Hepatocyte (in vitro differentiated cells): ENCODE measurements around the gene STRBP. TPM values are rescaled to one million over a fixed set of nuclear protein-coding genes. Genes with fewer than 3 reads are reported as not detected.

Source experiments
- DNase-seq: peaks from one replicate; pipeline ENCODE4 v3.0.0-alpha.2; 2016; ENCODE audit warnings: low spot score
- H2AFZ ChIP-seq: fragments of 200-600 bp; sonication (generic); 2 replicates; pipeline ENCODE4 v1.6.0; 2016; ENCODE audit warnings: antibody characterized with exemption, mild to moderate bottlenecking
- H3K27ac ChIP-seq: fragments of 200-600 bp; sonication (generic); 2 replicates; pipeline ENCODE4 v1.5.1; 2016; ENCODE audit warnings: mild to moderate bottlenecking
- H3K27me3 ChIP-seq: fragments of 200-600 bp; sonication (generic); 2 replicates; pipeline ENCODE4 v1.6.1; 2016
- H3K36me3 ChIP-seq: fragments of 200-600 bp; sonication (generic); replicated peaks from 2 replicates; pipeline ENCODE4 v1.5.1; 2016; ENCODE audit warnings: low read depth; ENCODE audit not compliant: insufficient read depth
- H3K4me1 ChIP-seq: fragments of 200-600 bp; sonication (generic); 2 replicates; pipeline ENCODE4 v1.5.1; 2016; ENCODE audit warnings: mild to moderate bottlenecking, moderate library complexity; ENCODE audit not compliant: insufficient read depth
- H3K4me2 ChIP-seq: fragments of 200-600 bp; sonication (generic); 2 replicates; pipeline ENCODE4 v1.6.0; 2016
- H3K4me3 ChIP-seq: fragments of 200-600 bp; sonication (generic); 2 replicates; pipeline ENCODE4 v1.5.1; 2016; ENCODE audit warnings: mild to moderate bottlenecking
- H3K79me2 ChIP-seq: fragments of 200-600 bp; sonication (generic); 2 replicates; pipeline ENCODE4 v1.6.0; 2017; ENCODE audit warnings: mild to moderate bottlenecking
- H3K9me2 ChIP-seq: fragments of 200-600 bp; sonication (generic); replicated peaks from 2 replicates; pipeline ENCODE4 v1.6.0; 2017; ENCODE audit warnings: mild to moderate bottlenecking; ENCODE audit not compliant: insufficient read depth
- H3K9me3 ChIP-seq: fragments of 200-600 bp; sonication (generic); 2 replicates; pipeline ENCODE4 v1.5.1; 2016; ENCODE audit warnings: low read depth, mild to moderate bottlenecking
- H4K20me1 ChIP-seq: fragments of 200-600 bp; sonication (generic); 2 replicates; pipeline ENCODE4 v1.6.0; 2016; ENCODE audit warnings: mild to moderate bottlenecking; ENCODE audit not compliant: insufficient read depth, poor library complexity, severe bottlenecking
- CTCF ChIP-seq: fragments of 200-600 bp; sonication (generic); IDR thresholded peaks from 2 replicates; pipeline ENCODE4 v1.5.1; 2016; ENCODE audit warnings: antibody characterized with exemption, mild to moderate bottlenecking; ENCODE audit not compliant: poor library complexity
- EZH2 ChIP-seq: fragments of 200-600 bp; sonication (generic); IDR thresholded peaks from 2 replicates; pipeline ENCODE4 v1.6.1; 2016; ENCODE audit warnings: antibody characterized with exemption, mild to moderate bottlenecking, borderline replicate concordance
- EZH2phosphoT487 ChIP-seq: fragments of 200-600 bp; sonication (generic); IDR thresholded peaks from one replicate; pipeline ENCODE4 v1.6.1; 2018; ENCODE audit warnings: antibody characterized with exemption, mild to moderate bottlenecking, low read depth, moderate library complexity; ENCODE audit not compliant: unreplicated experiment, severe bottlenecking
- WGBS: methylation state at CpG from one replicate; pipeline ENCODE4 v1.1.6; 2016; ENCODE audit warnings: low lambda C conversion rate; ENCODE audit errors: missing lambda C conversion rate; 5-methylcytosine and 5-hydroxymethylcytosine counted together
- polyA plus RNA-seq: library from polyadenylated mRNA; unstranded; fragments of >200 nt; fragmentation: Nextera tagmentation; extraction: Ambion mirVana; gene quantifications from 2 replicates; pipeline ENCODE4 v1.2.1, GENCODE V29; 2016
- total RNA-seq: library from RNA; depleted of rRNA; stranded (reverse); fragments of >200 nt; gene quantifications from 2 replicates; pipeline ENCODE4 v1.2.3, GENCODE V29; 2014

The STRBP gene
- total and polyA plus RNA-seq, 2 experiments from 2014 or later, result 26.8 to 27.7 TPM

DNA sequence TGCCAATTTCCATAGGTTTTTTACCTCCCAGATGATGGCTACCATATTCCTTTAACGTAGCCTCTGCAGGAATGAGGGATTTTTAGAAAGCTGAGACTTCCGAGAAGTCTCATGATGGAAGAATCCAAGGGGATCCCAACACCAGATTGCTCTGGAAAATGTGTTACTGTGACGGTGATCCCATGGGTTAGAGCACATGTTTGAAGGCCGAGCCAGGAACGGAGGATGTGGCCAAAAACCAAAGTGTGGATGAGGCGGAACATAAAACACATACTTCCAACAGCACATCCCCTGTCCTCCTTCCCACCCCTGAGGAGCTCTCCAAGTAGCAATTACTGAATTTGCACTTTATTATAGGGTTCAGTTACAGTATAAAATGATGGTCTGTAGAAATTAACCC is 152.3 kb downstream of the STRBP start:
- Histone ChIP-seq H3K9me2 (no peaks in the 10 kb centered on the region), H3K9me3 (no peaks in the 10 kb centered on the region), H3K27ac (no peak overlapping the region), H3K27me3 (no peaks in the 10 kb centered on the region), H4K20me1 (no peaks in the 10 kb centered on the region), H3K4me1 (no peaks in the 10 kb centered on the region), H3K4me2 (no peak overlapping the region), H3K4me3 (no peak overlapping the region), H2AFZ (no peak overlapping the region), H3K36me3 (no peaks in the 10 kb centered on the region), H3K79me2 (no peaks in the 10 kb centered on the region)
- no peak for TF ChIP-seq CTCF
- TF ChIP-seq EZH2phosphoT487, result no peak
- TF ChIP-seq EZH2, result no peak
- 93% methylated on average over 6 of the region's 6 CpGs for WGBS
- no peak for DNase-seq

DNA sequence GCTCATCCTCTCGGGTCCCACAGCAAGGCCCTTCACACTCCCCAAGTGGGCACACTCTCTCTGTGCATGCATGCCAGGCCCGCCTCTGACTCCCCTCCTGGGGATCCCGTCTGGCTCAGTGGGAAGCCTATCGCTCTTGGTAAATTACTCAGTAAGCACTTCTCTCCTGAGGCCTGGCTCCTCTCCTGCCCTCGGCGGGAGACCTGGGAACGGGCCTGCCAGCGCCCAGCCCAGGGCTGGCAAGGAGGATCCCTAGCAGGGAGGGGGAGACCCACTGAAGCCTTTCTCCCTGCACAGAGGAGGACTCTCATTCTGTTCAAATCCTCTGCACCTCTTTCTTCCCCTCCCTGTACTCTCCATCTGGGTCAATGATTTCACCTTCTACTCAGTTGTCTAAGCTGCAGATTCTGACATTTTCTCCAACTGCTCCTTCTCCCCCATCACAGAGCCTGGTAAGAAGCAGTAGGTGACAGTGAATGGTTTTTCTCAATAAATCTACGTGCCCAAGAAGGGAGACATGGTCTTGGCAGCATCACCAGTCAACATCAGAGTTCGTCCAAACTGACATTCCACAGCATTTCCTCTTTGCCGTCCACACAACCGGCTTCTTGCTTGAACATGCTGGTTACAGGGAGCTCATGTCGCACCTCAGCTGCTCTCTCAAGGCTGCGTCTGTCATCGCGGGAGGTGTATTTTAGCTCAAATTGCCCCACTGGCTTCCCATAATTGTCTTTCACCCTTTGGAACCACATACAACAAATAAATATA is 153.1 kb downstream of the STRBP start:
- no peak overlapping the region for H3K4me2 ChIP-seq
- DNase-seq, result no peak
- H3K4me1 ChIP-seq, result no peaks in the 10 kb centered on the region
- no peaks in the 10 kb centered on the region for H3K9me2 ChIP-seq
- H3K27ac ChIP-seq, result no peak overlapping the region
- H4K20me1 ChIP-seq, result no peaks in the 10 kb centered on the region
- H3K79me2 ChIP-seq, result no peaks in the 10 kb centered on the region
- TF ChIP-seq EZH2 (no peak), CTCF (no peak), EZH2phosphoT487 (no peak)
- H3K9me3 ChIP-seq, result no peaks in the 10 kb centered on the region
- no peak overlapping the region for H3K4me3 ChIP-seq
- no peaks in the 10 kb centered on the region for H3K27me3 ChIP-seq
- no peaks in the 10 kb centered on the region for H3K36me3 ChIP-seq
- no peak overlapping the region for H2AFZ ChIP-seq
- WGBS, result 97% methylated on average over 16 of the region's 16 CpGs

DNA sequence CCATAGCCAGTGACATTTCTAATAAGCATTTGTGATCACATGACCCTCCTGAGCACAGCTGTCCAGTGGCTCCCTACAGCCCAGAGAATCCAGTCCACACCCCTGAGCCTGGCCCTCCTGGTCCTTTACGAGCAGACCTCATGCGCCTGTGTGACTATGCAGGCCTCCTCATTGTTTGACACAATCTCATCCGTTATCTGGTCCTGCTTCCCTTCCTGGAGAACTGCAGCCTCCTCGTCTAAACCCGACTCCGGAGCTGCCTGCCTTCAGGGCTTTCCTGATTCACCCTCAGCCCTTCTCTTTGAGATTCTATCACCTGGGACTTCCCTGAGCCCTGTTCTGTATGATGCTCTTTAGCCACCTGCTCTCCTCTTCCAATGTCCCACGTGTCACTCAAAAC is 155.2 kb downstream of the STRBP start:
- Histone ChIP-seq H3K79me2 (no peaks in the 10 kb centered on the region), H4K20me1 (no peaks in the 10 kb centered on the region), H3K4me3 (no peak overlapping the region), H3K4me2 (no peak overlapping the region), H3K27me3 (no peaks in the 10 kb centered on the region), H3K9me2 (no peaks in the 10 kb centered on the region), H2AFZ (no peak overlapping the region), H3K36me3 (no peaks in the 10 kb centered on the region), H3K9me3 (no peaks in the 10 kb centered on the region), H3K4me1 (peaks cover 10% of the 10 kb centered on the region), H3K27ac (no peak overlapping the region)
- DNase-seq, result no peak
- TF ChIP-seq CTCF, result no peak
- TF ChIP-seq EZH2, result no peak
- no peak for TF ChIP-seq EZH2phosphoT487
- 53% methylated on average over 7 of the region's 7 CpGs for WGBS
